Peyer's patch (tissue), 4 donors: ENCODE results near the gene SOX6.

Experiments used
- POLR2A ChIP-seq, 2 donors: fragments of 450-650 bp; IDR thresholded peaks; one replicate each; pipeline ENCODE4 v1.5.1; 2017; ENCODE audit warnings: antibody characterized with exemption in 2 of 2, mild to moderate bottlenecking in 2 of 2, moderate library complexity in 2 of 2
- TF ChIP-seq, protein P1 (sequence below), 6 experiments: fragments of 450-650 bp in 4 of 6; fragments of 200-600 bp in 2 of 6; sonication (generic) in 1 of 6; IDR thresholded peaks; one replicate each; pipeline ENCODE4 v1.5.1; 2017 to 2019; ENCODE audit warnings: antibody characterized with exemption in 6 of 6, mild to moderate bottlenecking in 3 of 6, moderate library complexity in 1 of 6

DNA sequence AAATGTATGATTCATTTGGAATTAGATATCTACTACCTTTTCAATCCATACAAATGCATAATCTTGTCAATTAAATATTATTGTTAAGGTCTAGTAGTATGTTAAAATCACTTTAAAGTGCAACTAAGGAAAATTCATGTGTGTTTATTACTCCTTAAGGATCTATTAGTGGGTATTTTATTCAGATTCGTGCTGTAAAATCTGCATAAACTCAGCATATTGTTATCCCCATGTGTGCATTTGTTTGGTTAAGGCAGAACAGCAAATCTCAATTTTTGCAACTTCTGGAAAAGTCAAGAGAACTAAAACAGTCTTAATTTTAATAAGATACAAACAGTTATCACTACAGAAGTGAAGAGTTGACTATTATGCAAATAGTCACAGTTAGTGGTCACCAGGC, 234.5 kb downstream of the SOX6 start:
- TF ChIP-seq, protein P1, sequence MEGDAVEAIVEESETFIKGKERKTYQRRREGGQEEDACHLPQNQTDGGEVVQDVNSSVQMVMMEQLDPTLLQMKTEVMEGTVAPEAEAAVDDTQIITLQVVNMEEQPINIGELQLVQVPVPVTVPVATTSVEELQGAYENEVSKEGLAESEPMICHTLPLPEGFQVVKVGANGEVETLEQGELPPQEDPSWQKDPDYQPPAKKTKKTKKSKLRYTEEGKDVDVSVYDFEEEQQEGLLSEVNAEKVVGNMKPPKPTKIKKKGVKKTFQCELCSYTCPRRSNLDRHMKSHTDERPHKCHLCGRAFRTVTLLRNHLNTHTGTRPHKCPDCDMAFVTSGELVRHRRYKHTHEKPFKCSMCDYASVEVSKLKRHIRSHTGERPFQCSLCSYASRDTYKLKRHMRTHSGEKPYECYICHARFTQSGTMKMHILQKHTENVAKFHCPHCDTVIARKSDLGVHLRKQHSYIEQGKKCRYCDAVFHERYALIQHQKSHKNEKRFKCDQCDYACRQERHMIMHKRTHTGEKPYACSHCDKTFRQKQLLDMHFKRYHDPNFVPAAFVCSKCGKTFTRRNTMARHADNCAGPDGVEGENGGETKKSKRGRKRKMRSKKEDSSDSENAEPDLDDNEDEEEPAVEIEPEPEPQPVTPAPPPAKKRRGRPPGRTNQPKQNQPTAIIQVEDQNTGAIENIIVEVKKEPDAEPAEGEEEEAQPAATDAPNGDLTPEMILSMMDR (IDR thresholded peaks at IDR 0.05), result no peak
- TF ChIP-seq POLR2A (IDR thresholded peaks at IDR 0.05), result no peak
